GM18951 (cell line): ENCODE data around the gene JARID2.
"Not testable (repeated sequence)": the region's sequence is repeated elsewhere in the genome, so short reads cannot be mapped to it uniquely, and the experiment has no call there.

ENCODE experiments used
- POLR2A ChIP-seq: IDR thresholded peaks from 4 replicates; pipeline ENCODE4 v1.6.1; 2011; ENCODE audit warnings: mild to moderate bottlenecking; ENCODE audit not compliant: insufficient read length, insufficient read depth; ENCODE audit errors: extremely low read depth
- in situ Hi-C: fragments of 300-500 bp; cut with MboI; formaldehyde crosslinking; loops from one replicate; pipeline ENCODE4 v1.12.0; 2022; ENCODE audit warnings: low sequenced_read_pairs, mixed read lengths, inconsistent platforms; ENCODE audit not compliant: unreplicated experiment

JARID2 gene

DNA sequence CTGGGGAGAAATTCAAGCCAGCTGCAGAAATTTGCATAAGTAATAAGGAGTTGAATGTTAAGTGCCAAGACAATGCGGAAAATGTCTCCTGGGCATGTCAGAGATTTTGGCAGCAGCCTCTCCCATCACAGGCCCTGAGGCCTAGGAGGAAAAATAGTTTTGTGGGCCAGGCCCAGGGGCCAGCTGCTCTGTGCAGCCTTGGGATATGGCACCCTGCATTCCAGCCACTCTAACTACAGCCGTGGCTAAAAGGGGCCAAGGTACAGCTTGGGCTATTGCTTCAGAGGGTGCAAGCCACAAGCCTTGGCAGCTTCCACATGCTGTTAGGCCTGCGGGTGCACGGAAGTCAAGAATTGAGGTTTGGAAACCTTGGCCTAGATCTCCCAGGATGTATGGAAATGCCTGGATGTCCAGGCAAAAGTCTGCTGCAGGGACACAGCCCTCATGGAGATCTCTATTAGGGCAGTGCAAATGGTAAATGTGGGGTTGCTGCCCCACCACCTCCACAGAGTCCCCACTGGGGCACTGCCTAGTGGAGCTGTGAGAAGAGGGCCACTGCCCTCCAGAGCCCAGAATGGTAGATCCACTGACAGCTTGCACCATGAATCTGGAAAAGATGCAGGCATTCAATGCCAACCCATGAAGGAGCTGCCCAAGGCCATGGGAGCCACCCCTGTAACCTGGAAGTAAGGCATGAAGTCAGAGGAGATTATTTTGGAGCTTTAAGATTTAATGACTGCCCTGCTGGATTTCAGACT is 290.5 kb downstream of the JARID2 start:
- TF ChIP-seq POLR2A = no peak
- in situ Hi-C loops = no loop called here

DNA sequence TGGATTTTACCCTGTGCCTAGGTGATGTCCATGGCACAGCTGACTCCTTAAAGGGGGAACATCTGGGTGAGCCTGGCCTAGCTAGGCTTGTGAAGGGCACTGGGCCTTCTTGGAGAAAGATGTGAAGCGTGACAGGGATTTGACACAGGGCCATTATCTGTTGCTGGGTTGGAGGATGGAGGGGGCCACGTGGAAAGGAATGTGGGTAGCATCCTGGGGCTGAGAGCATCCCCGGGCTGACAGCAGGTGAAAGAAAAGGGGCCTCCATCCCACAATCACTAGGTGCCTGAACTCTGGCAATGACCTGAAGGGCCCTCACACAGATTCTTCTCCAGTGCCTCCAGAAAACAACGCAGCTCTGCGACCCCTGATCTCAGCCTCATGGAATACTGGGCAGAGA is 292.2 kb downstream of the JARID2 start:
- TF ChIP-seq POLR2A = no peak
- in situ Hi-C loops = no loop called here

DNA sequence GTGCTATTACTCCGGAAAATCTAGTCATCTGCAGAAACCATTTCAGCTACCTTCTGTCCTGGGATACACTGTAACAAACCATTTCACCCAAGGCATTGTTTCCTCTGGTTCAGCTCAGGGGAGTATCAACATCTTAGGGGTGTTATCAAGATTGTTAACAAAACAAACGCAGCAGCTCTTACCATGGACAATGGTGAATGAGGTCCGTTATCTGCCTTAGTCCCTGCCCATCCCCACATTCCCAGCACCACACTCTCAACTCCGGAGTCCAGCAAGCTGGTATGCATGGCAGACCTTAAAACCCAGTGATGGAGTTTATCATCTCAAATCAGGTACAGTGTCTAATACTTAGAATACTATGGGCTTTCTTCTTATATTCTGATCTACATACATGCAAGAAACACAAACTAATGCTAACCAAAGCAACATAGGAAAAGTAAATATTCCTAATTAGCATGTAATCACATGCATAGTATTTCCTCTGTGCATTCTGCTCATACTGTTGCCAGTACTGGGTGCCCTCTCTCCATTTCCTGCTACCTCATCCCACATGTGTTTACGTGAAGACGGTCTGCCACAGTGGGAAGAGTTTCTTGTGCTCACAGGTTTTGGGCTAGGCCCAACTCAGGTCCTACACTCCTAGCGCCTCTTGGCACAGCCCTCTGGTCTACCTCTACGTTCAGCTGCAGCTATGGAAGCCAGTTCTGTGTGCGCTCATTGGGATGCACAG is 293.1 kb downstream of the JARID2 start:
- TF ChIP-seq POLR2A = no peak
- in situ Hi-C loops = no loop called here

DNA sequence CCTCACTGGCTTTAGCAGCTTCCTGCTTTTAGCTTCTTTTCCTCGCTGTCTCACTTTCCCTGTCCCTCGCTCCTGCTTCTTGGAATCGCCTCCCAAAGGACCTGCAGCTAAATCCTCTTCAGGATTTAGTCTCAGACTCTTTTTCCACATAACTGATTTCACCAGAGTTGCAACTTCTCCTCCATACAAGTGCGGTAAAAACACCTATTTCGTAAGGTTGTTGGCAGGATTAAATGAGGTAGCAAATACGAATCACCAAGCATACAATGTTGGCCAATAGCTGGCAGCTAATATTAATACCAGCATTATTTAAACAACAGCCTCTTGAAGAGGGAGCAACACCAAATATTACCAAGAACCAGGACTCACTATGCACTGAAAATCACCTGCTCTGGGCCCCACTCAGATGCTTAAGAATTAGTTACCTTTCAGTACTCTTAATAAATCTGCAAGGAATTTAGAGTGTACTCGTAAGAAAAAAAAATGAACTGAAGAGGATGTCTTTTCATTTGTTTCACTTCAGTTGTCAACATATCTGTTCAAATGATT is 293.9 kb downstream of the JARID2 start:
- no peak for TF ChIP-seq POLR2A
- in situ Hi-C loops = no loop called here

GRCh38 chr6:15543332-15543917 is 297.6 kb downstream of the JARID2 start:
- in situ Hi-C loops = not testable (repeated sequence)

DNA sequence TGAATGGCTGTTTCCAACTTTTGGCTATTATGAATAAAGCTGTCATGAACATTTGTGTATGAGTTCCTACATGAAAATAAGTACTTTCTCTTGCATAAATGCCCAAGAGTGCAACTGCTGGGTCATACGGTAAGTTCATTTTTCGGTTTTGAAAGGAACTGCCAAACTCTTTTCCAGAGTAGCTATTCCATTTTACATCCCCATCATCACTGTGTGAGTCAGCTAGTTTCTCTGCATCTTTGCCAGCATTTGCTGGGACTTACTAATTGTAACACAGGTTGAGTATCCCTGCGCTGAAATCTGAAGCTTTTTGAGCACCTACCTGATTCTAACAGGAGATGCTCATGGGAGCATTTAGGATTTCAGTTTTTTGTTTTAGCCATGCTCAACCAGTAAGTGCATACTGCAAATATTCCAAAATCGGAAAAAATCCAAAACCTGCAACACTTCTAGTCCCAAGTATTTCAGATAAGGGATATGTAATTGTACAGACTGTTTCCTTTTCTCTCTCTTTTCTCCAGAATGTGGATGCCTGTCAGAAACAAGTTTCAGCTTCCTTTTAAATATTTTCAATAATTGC is 298.5 kb downstream of the JARID2 start:
- in situ Hi-C loops = no loop called here
- no peak for TF ChIP-seq POLR2A

DNA sequence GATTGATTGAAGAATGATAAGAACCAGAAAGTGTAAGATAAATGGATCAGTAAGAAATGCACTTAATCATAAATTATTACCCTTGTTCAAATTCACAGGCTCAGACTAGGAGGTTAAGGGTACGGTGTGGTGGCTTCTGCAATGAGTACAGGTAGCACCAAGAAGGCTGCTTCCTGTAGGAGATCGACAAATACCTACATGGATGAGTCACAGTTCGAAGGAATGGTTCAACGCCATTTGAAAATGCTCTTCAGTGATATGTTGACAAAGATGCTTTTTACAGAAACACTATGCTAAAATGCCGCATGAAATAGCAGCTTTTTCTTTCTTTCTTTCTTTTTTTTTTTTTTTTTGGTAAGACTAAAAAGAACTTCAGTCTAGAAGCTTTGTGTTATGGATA is 300.7 kb downstream of the JARID2 start:
- no peak for TF ChIP-seq POLR2A
- in situ Hi-C loops = no loop called here

- in situ Hi-C loops = no loop called here
- no peak for TF ChIP-seq POLR2A
These were observed 301.5 kb downstream of the JARID2 start for GRCh38 chr6:15547400-15547799.

DNA sequence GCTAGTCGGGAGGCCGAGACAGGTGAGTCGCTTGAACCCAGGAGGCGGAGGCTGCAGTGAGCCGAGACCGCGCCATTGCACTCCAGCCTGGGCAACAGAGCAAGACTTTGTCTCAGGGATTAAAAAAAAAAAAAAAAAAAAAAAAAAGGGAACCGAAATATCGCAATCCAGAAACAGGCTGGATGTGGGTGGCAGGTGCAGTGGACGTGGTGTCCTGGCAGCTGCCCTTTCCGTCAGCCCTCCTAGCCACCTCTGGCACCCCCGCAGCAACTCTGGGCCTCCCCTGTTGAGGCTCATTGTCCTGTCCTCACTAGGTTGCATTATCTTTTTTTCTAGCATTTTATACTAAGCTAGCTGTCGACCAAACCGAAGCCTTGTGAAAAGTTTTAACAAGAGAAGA is 303.5 kb downstream of the JARID2 start:
- in situ Hi-C loops = no loop called here
- TF ChIP-seq POLR2A = no peak

GRCh38 chr6:15550546-15551123 is 304.8 kb downstream of the JARID2 start:
- in situ Hi-C loops = no loop called here
- TF ChIP-seq POLR2A = no peak

GRCh38 chr6:15551262-15551661 is 305.4 kb downstream of the JARID2 start:
- in situ Hi-C loops = no loop called here
- no peak for TF ChIP-seq POLR2A

- no peak for TF ChIP-seq POLR2A
- in situ Hi-C loops = no loop called here
These were observed 305.9 kb downstream of the JARID2 start for GRCh38 chr6:15551798-15552197.

- TF ChIP-seq POLR2A = no peak
- in situ Hi-C loops = no loop called here
These were observed 307.2 kb downstream of the JARID2 start for GRCh38 chr6:15553031-15553430.
